Measurements from ENCODE around the gene KBTBD3. TPM values are rescaled to one million over a fixed set of nuclear protein-coding genes. Genes with fewer than 3 reads are reported as not detected.

Gene KBTBD3, protein sequence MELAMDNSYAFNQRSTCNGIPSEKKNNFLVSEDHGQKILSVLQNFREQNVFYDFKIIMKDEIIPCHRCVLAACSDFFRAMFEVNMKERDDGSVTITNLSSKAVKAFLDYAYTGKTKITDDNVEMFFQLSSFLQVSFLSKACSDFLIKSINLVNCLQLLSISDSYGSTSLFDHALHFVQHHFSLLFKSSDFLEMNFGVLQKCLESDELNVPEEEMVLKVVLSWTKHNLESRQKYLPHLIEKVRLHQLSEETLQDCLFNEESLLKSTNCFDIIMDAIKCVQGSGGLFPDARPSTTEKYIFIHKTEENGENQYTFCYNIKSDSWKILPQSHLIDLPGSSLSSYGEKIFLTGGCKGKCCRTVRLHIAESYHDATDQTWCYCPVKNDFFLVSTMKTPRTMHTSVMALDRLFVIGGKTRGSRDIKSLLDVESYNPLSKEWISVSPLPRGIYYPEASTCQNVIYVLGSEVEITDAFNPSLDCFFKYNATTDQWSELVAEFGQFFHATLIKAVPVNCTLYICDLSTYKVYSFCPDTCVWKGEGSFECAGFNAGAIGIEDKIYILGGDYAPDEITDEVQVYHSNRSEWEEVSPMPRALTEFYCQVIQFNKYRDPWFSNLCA
- 1.3 and 7.4 TPM in 2 replicates for total RNA-seq (2014; rRNA removed; shearing (Covaris generic))

DNA sequence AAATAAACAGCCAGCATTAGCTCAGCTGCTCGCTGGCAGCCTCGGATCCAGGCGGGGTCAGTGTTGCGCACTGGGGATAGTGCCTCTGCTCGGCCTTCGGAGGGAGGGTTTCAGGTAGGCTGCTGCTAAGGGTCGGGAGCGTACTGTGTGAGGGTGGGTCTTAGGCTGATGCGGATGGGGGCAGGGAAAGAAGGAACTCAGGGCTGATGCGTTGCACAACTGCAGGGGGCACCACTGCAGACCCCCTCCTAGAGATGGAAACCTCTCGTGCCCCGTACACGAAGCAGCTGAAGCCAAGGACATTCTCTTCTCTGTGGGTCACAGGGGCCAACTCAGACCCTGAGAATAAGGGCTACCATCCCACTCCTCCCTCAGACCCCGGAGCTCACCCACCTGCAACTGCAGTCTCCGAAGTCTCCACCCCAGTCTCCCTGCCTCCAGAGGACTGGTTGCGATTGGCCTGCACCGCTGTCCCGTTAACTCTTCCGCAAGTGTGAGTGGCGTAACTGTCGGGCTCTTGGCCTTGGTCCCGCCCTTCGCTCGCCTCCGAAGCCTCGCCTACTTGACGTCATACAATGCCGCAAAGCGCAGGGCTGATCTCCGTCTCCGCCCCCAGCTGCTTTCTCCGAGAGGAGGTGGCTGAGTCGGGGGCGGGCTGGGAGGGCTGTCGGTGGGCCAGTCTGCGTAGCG is at the start of gene KBTBD3:
TSS of gene KBTBD3 (minus strand) at position 429 of the 690 bp plus-strand sequence. CDS start 18,250 bp downstream, outside the sequence.
- peak; percentile 93 for DNase-seq (ENCODE audit: low spot score)

DNA sequence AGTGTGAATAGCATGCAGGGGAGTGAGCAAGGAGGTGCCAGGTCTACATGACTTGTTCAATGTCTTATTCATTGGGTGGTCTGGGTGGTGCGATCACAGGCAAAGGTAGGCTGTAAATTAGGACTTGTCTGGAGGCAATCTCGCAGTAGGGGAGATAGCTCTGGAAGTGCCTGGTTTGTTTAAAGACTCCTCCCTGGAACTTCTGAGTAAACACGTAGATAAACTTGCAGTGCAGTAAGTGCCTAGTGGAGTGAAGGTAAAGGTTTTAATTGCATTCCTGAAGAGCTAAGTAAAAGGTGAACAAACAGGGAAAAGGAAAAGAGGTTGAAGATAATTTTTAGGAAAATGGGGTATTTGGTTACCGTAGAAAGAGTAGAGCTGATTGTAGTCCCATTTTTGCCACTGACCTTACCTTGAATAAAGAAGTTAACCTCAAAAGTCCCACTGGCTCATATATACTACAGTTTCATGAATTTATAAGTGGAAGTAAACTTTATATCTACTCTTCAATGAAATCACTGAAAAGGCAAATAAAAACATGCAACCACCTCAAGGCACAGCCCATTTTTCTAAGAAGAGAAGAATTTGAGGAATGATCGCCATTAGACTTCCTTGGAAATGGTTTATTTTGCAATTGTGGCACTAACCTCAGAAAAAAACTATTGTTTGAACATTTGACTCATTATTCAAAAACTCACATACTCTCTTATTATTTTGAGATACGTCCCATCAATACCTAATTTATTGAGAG is 44.6 kb upstream of the KBTBD3 start:
- no peak for DNase-seq (ENCODE audit: low spot score)

DNA sequence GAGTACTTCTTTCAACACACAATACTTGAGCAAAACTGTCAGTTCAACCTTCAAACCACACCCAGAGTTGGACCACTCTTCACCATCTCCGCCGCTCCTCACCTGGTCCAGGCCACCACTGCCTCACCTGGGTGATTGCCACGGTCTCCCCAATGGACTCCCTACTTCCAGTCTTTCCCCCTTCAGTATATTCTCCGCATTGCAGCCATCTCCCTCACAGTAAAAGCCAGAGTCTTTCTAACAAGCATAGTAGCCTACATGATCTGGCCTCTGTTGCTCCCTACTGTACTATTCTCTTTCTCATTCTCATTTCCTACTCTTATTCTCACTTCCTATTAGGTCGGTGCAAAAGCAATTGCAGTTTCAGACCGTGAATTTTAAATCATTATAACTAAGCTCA is 28.8 kb upstream of the KBTBD3 start:
- DNase-seq (ENCODE audit: low spot score): no peak

DNA sequence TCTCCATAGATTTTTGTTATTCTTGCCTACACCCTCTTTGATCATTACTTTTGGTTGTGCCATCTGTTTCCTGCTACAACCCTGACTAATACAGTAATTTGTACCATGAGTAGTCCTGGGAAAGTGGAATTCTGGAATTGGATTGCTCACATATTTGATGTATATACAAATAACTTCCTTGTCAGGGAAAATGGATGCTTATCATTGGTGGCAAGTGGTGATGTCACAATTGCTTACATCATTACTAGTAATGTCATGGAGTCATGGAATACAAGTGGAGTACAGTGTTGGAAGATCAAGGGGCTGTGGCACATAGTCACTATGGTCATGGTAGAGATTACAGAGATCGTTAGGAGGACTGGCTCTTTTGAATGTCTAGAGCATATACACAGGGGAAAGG is 24.7 kb upstream of the KBTBD3 start:
- DNase-seq (ENCODE audit: low spot score): peak; percentile 2

DNA sequence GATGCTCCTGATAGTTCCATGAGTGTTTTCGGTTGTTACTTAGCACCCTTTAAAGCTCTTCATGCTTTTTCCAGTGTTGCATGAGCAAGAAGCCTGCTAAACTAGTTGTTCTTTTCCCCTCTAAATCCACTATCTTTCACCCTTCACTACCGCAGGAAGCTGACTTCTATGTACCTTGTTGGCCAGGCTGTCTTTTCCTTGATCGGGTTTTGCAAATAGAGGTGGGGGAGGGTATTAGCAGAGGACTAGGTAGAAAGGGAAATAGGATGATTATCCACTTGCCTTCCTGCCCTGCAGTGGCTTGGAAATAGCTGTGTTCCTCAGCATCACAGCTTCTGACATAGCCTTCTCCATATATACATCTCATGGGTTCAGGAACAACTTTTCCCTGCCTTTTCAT is 24.2 kb upstream of the KBTBD3 start:
- no peak for DNase-seq (ENCODE audit: low spot score)

DNA sequence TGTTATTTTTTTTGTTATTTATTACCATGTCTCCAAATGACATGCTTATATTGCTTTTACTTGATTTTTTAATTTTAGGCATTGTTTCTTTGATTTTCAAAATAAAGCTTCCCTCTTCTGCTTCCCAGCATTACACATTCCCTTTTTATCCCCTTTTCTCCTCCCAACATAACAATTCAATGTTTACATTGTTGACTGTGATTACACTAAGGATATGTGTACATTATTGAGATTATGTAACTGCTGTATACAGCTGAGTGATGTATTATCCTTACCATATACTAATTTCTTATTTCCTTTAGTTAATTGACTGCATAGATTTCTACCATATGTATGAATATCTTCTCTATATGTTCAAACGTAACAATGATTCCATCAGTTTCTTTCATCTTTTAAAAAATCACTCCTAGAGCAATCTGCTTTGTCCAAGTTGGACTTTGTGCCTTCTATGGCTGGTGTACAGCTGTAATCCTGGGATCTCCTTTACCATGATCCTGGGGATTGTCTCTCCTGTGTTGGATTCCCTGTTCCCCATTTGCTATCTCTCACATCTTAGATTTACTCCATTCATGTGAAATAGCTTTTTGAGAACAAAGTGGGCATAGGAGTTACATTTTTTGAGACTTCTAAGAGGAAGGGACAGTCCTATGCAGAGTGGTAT is 21.9 kb upstream of the KBTBD3 start:
- DNase-seq (ENCODE audit: low spot score): no peak

DNA sequence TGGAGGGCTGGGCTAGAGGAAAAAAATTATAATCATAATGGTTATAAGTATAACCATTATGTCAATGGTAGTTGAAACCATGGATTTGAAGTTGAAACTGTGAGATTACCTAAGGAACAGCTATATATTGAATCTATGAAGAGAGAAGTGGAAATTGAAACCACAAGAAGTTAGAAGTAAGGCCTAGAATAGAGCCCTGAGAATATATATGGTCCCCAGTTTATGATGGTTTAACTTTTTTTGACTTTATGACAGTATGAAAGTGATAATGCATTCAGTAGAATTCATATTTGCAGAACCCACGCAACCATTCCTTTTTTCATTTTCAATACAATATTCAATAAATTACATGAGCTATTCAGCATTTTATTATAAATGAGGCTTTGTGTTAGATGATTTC is 15.3 kb upstream of the KBTBD3 start:
- DNase-seq (ENCODE audit: low spot score): no peak

DNA sequence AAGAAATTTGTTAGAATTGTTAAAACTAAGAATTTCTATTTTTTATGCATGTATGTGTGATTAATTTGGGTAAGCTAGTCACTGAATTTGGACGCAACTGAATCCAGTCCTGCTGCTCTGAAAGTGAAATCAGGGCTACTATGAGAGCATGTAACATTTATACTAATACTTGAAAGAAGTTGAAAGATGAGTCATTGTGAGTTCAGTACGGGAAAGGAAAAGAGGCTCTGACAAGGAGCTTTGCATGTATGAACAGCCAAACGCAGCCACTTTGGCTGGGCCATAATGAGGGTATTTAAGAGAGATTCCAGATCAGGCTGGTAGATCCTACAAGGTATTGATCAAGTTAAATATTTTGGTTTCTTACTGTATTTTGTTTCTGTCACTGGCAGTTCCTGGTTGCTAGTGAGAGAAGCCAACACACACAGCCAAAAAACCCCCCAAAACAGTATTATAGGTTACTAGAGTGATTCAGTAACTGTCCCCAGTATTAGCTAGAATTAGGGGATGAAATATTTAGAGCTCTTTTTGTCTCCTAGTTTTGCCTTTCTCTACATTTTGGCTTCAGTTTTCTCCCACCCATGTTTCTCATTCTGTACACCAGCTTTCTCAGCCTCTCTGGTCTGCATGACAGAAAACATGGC is 14.5 kb upstream of the KBTBD3 start:
- DNase-seq (ENCODE audit: low spot score): peak; percentile 3

DNA sequence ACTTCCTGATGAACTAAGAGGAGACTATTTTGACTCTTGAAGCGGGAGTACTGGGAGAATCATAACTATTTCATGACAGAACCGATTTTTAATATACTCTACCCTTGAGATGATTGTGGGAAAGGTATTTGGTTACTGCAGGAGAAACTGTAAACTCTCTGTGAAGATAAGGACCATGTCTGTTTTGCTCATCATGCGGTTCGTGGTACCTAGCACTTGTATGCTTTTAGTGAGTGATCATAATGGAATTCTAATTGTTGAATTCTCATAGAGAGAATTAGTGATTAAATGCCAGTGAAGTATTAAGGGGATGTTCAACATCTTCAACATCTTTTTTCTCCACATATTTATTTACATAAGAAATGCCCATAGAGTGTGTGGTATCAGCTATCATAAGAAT is 11.7 kb upstream of the KBTBD3 start:
- no peak for DNase-seq (ENCODE audit: low spot score)

DNA sequence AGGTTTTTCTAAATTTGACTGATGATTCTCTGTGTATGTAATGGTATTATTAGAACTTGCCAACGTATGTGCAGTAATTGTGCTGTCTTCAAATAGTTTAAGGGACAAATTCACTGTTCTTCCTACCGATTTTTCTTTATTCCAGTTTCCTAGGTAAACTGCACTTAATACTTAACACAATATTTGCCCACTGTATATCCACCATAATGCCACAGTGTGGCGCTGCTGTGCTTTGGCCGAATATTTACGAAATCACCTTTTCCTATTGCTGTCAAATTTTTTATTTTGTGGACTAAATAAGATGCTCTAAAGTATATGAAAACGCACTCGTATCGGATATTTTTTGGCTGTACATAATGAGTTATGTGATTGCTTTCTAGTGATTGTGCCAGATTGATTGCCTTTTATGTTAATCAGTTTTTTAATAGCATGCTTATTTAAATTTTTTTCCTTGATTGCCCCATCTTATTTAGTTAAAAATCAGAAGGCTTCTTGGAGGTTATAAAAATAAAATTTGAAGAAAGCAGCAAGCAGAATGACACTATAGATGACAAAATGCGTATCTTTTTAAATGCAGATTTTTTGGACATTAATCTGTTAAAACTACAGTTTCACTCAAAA is 10.8 kb upstream of the KBTBD3 start:
- peak; percentile 38 for DNase-seq (ENCODE audit: low spot score)

DNA sequence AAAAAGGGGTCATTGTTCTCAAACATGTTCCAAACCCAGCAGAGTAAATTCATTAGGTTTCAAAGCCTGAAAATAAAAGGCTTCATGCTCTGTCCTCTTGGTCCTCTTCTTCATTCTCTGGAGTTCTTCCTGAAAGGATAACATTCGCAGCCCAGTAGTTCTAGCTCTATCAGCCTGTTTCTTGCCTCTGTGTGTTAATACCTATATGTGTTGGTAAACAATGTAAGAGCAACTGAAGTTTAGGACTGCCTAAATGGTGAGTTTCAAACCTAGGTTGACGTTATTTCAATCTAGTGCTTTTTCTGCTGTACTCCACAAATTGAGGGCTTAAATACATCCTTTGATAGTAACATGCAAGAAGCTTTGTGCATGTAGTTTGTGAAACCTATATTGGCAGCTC is 9.7 kb upstream of the KBTBD3 start:
- DNase-seq (ENCODE audit: low spot score): no peak

DNA sequence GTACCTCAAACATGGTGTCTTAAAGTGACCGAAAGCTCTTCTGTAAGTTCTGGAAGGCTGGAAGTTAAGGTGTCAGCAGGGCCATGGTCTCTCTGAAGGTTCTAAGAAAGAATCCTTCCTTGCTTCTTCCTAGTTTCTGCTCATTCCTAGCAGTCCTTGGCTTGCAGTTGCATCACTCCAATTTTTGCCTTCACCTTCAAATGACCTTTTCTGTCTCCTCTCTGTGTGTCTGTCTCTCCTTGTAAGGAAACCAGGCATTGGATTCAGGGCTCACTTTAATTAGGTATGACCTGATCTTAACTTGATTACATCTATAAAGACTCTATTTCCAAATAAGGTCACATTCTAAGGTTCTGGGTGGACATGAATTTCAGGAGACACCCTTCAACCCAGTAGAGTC is 9.0 kb upstream of the KBTBD3 start:
- no peak for DNase-seq (ENCODE audit: low spot score)

DNA sequence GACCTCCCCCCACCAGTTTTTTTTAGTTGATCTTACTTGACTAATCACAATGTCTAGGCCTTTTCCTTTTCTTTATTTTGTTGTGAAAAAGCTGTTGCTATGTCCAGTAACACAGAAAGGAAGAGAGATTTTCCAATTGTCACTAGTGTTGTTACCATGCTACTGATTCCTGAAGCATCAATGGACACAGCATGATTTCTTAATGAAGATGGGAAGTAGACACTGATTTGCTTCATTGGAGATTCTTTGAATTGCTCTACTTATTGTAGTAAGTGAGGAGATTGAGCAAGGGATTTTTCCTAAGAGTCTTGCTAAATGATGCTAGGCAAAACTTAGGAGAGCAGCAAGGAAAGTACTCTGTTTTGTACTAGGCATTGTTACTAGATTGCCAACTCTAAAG is 4.9 kb upstream of the KBTBD3 start:
- no peak for DNase-seq (ENCODE audit: low spot score)

DNA sequence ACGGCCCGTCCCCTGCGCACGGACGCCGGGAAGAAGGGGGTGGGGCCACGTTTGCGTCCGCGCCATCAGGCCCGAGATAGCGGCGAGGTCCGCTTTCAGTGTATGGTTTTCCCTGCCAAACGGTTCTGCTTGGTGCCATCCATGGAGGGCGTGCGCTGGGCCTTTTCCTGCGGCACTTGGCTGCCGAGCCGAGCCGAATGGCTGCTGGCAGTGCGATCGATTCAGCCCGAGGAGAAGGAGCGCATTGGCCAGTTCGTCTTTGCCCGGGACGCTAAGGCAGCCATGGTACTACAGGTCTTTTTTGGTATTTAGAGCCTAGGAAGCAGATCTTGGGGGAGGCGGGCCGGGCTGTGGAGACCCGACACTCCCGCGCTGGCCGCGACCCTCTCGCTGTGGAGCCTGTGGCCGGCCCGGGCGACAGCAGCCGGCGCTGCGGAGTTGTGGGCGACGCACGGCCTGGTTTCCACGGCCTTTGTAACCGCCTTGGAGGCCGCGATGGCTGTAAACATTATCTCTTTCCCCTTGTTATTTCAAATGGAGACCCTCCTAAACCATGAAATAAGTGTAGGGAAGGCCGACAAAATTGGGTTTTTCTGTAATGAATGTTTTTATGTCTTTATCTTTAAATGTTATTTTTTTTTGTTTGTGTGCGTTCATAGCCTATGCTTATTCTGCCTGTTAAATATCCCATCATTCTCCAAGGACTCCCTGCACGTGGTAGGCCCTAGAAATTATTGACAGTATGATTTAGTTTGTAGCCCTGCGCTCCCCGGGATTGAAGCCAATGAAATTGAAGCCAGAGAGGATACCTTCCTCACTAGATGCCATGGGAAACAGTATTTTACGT is 685 bp upstream of the KBTBD3 start, which contains the start of gene AASDHPPT:
TSS of gene AASDHPPT (plus strand) at position 54 of the 847 bp plus-strand sequence. CDS start at position 103, 49 bp downstream.
- DNase-seq (ENCODE audit: low spot score): peak; percentile 6

DNA sequence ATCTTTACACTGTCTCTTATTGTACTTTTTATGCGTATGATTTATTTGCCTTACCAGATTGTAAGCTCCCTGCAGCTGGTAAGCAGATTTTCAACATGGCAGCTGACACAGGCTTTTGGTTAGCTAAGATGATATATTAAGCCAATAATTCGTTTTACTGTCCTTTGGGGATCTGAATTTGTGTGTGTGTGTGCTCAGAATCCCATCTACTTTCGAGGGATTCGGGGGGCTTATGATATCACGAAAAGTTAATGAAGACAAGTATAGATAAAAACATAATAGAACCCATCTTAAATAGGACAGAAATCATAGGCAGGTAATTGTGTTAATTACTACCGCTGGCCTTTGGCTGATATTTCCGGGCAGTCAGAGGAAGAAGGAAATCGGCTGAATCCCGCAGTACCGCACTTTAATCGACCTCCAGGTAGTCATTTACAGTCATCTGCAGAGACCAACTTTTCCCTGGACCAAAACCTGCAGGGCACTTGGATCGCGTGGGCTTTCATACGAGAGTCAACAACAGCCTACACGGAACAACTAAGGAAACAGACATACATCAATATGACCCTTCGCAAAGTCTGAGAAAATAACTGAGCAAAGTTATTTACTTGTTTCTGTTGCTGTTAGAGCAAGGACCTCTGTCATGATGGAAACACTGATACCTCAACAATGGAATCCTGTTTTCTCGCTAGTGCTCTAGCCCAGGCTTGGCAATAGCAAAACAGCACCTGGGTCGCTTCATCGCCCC is 802 bp downstream of the KBTBD3 start:
- no peak for DNase-seq (ENCODE audit: low spot score)

DNA sequence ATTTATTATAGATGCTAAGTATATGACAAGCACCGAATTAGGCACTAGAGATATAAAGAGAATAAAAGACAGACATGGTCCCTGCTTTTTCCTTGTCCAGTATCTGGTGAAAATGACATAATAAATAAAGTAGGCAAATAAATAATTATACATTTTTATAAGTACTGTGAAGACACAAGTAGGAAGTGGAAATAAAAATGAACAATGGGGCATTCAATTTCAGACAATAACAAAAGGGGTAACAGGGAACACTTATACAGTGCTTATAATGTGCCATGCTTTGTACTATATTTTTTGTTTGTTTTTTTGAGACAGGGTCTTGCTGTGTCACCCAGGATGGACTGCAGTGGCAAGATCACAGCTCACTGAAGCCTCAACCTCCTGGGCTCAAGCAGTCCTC is 4.3 kb downstream of the KBTBD3 start:
- DNase-seq (ENCODE audit: low spot score): no peak

DNA sequence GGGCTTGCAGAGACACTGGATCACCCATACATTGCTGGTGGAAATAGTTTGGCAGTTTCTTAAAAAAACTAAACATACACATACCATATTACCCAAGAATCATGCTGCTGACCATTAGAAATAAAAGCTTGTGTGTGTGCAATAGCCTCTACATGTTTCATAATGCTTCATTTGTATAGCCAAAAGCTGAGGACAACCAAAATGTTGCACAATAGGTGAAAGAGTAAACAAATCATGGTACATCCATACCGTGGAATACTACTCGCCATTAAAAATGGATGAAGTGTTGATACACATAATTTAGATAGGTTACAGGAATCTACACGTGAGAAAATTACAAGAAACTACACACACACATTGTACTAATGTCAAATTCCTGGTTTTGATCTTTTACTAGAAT is 6.5 kb downstream of the KBTBD3 start:
- DNase-seq (ENCODE audit: low spot score): no peak

DNA sequence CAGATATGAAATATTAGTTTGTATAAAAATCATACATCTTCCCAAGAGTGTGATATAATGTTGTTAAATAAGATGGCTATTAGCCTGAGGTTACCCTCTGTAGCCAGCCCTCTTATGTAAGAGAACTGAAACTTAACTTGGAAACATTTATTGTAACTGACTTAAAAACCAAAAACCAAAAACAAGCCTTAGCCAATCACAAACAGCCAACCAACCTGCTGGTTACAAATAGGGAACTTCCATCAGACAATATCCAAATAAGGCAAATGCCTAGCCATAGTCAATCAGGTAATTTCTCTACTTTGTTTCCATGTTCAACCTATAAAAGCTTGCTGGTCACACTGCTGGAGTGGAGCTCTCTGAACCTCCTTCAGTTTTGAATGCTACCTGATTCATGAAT is 14.1 kb downstream of the KBTBD3 start:
- no peak for DNase-seq (ENCODE audit: low spot score)
